D721Med (cell line): ENCODE measurements around the gene FCN1.

Experiments used
- DNase-seq: peaks from one replicate; pipeline ENCODE4 v3.0.0; 2011; ENCODE audit warnings: low spot score; ENCODE audit not compliant: insufficient read length
- FAIRE-seq: peaks from 2 replicates; lab custom pipeline; 2011; peaks lifted over from hg19 to GRCh38; lab: Jason Lieb, UNC
- TF ChIP-seq, protein P1 (sequence below): IDR thresholded peaks from 2 replicates; pipeline ENCODE4 v1.5.1; 2012; ENCODE audit warnings: mild to moderate bottlenecking, control low read depth; ENCODE audit not compliant: insufficient read depth; ENCODE audit errors: missing control alignments

Gene FCN1

DNA sequence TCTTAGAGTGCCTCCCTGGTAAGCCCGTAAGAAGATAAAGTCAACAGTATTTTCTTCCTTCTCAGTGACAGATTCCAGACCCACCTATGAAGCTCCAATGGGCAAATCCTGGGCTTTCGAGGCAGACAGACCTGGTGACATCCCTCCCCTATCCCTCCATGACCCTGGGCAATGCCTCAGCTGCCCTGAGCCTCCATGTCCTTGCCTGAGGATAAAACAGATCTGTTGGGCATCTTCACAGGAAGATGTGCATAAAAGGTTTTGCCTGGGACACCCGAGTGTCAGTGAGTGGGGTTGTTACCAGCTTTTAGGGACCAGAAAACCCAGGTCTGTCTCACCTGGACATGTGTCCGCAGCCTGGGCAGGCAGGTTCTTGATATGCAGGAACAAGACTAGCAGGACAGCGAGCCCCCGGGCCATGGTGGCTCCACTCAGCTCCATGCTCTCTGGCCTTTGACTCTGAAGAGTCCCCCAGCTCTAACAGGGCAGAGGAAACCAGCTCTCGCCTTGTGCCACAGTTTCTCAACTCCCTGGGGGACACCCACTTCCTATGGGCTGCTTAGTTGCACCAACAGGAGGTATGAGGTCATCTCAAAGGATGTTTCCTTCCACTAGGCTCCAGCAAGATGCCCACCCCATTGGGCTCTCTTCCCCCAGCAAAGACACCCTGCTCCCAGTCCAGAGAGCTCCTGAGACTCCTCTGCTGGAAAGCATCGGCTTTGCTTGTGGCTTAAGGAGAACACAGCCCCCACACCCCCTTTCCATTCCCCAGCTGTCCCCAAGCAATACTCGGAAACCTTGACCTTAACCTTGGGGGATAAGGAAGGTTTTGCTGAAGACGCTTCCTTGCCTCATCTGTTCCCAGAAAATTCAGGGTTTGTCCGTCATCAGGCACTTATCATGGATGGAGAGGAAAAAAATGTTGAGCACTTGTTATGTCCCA, at the start of gene FCN1:
FCN1 (minus strand) TSS at position 482 of the 943 bp plus-strand sequence; CDS start at position 441, 41 bp downstream.
- TF ChIP-seq, protein P1, sequence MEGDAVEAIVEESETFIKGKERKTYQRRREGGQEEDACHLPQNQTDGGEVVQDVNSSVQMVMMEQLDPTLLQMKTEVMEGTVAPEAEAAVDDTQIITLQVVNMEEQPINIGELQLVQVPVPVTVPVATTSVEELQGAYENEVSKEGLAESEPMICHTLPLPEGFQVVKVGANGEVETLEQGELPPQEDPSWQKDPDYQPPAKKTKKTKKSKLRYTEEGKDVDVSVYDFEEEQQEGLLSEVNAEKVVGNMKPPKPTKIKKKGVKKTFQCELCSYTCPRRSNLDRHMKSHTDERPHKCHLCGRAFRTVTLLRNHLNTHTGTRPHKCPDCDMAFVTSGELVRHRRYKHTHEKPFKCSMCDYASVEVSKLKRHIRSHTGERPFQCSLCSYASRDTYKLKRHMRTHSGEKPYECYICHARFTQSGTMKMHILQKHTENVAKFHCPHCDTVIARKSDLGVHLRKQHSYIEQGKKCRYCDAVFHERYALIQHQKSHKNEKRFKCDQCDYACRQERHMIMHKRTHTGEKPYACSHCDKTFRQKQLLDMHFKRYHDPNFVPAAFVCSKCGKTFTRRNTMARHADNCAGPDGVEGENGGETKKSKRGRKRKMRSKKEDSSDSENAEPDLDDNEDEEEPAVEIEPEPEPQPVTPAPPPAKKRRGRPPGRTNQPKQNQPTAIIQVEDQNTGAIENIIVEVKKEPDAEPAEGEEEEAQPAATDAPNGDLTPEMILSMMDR = no peak
- FAIRE-seq (no peak), DNase-seq (no peak)

DNA sequence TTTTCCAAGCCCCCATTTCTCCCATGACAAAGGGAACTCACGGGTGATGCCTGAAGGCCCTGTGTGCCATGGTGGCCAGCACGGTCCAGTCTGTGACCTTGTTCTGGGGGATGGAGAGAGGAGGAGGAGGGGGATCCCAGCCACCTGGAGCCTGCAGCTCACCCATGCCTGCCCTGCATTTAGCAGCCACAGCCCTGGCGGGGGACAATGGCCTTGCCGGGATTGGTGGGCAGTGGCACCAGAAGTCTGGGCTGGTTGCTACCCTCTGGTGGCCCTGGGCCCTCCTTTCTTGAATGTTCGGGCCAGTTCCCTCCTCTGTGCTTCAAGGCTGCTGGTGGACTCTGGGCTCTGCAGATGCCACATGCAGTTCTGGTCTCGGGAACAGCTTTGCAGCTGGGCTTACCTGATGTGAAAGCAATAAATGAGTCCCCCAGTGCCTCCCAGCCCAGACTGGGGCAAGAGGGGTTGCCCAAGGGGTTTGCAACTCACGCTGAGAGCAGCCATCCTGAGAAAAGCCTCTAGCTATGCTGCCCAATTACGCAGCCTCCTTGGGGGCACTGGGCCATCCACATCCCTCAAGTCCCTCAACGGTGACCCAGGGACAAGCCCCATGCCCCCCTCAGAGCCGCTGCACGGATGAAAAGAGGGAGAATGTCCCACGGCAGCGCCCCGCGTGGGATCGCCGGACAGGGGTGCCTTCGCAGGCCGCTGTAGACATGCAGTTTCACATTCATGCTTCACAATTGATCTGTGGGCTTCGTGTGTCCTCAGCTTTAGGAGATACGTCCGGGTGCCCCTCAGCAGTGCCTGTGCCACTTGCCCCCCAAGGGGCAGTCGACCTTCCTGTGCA, 49.2 kb upstream of the FCN1 start:
- DNase-seq (no peak), FAIRE-seq (no peak)
- TF ChIP-seq, protein P1 = no peak

DNA sequence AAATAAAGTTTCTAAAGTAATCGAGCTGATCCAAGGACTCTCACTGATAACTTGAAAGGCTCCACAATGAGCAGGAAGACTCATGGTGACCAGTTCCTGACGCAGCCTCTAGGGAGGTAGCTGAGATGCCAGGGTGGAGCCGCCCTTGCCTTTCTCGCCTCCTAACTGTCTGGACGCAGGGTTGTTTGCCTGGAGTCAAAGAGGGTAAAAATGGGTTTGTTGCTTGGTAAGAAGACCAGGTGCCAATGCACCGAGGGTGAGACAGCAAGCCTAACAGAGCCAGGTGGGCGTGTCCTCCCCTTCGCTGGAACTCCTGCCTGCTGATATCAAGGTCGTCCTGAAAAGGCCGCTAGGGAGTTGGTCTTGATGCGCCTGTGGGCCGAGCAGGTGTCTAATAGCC, 48.6 kb upstream of the FCN1 start:
- FAIRE-seq = no peak
- TF ChIP-seq, protein P1 = no peak
- no peak for DNase-seq

DNA sequence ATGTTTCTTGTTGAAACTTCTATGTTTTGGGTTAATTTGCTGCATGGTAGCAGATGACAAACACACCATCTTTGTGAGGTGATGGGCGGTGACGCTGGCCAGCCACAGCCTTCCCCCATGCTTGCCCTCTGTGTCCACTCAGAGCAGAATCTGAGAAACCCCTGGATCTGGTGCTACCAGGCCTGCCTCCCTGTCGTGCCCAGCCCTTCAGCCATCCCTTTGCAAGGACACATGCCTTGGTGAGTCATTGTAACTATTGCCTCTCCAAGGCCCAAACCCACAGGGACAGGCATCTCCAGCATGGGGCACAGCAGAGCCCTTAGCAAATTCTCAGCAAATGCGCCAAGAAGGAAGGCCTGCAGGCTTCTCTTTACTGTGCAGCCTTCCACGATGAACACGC, 48.1 kb upstream of the FCN1 start:
- TF ChIP-seq, protein P1 = no peak
- FAIRE-seq = no peak
- DNase-seq = no peak

DNA sequence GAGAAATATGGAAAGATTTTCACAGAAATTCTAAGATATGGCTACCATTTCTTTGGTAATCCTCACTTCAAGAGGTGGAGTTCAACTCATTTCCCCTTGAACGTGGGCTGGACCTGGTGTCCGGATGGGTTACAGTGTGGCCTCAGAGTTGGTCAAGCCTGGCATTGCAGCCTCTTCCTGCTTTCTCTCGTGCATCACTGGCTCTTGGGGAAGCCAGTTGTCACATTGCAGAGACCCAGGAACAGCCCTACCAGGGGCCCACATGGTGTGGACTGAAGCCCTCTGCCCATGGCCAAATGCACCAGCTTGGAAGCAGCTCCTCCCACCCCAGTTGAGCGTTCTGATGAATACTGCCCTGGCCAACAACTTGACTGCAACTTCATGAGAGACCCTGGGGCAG, 47.7 kb upstream of the FCN1 start:
- FAIRE-seq = no peak
- TF ChIP-seq, protein P1 = no peak
- no peak for DNase-seq

DNA sequence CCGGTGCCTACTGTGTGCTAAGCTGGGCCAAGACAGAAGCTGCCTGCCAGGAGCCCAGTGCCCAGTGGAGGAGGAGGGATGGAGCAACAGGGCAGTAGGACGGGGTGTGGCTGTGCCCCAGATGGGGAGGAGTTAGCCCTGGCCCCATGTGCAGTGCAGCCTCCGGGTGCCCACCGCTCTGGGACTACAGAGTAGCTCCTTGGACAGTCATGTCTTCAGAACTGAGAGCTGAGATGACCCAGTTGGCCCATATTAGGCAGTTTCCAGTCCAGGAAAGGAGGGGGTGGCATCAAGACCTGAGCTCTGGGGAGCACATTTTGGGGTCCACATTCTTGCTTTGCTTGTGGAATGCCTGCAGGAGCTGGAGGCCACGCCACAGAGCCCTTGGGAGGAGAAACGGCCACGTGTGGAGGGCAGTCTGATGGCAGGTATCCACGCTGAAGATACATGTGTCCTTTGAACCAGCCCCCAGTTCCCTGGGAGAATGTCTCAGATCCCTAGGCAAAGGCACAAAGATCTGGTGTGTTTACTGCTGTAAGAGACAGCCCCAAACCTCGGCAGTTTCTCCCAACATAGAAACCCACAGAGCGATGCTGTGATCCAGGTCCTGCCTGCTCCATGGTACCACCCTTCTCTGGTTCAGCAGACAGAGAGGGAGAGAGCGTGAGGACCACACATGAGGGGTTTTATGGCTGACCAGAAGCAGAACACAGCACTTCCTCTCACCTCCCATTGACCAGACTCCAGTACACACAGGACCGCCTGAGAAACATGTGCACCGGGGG, 46.8 kb upstream of the FCN1 start:
- FAIRE-seq (no peak), DNase-seq (no peak)
- TF ChIP-seq, protein P1 = no peak
